HepG2 (cell line): Measurements from ENCODE around the gene ZNF574. TPM values are rescaled to one million over a fixed set of nuclear protein-coding genes. Genes with fewer than 3 reads are reported as not detected.

Experiments
- ATAC-seq: fragments of 200-7000 bp; cut with Tn5 transposase; 3 replicates; pipeline ENCODE4 v1.9.1; 2020; ENCODE audit warnings: mild to moderate bottlenecking, moderate library complexity
- BruUV-seq: library from RNA; stranded (reverse); fragments of 400-500 nt; replicated peaks from 2 replicates; lab custom pipeline; 2021; lab: Mats Ljungman, UMichigan
- CTCF ChIA-PET: fragments of 300-600 bp; formaldehyde crosslinking; extraction: SDS; loops from one replicate; lab custom pipeline; 2021; ENCODE audit warnings: low total read pairs, inconsistent platforms, low intra/inter-chr PET ratio; lab: Yijun Ruan, JAX
- POLR2A ChIA-PET: fragments of 350-600 bp; sonication (Branson Sonifier 250); formaldehyde crosslinking; loops from one replicate; lab custom pipeline; 2020; ENCODE audit warnings: antibody characterized with exemption, inconsistent platforms; lab: Yijun Ruan, JAX
- DNase-seq: peaks from one replicate; pipeline ENCODE4 v3.0.0-alpha.2; 2015; ENCODE audit warnings: low spot score
- FAIRE-seq: peaks from 3 replicates; lab custom pipeline; 2011; peaks lifted over from hg19 to GRCh38; lab: Jason Lieb, UNC
- H2AFZ ChIP-seq: one replicate; pipeline ENCODE4 v1.6.1; 2011; ENCODE audit warnings: low read length, inconsistent platforms
- H3K27ac ChIP-seq: fragments of 300-600 bp; 3 replicates; pipeline ENCODE4 v1.8.0; 2011; ENCODE audit warnings: mixed run types, mild to moderate bottlenecking, mixed read lengths, low read length, inconsistent platforms; ENCODE audit not compliant: insufficient read depth; ENCODE audit errors: extremely low read length
- H3K27me3 ChIP-seq, 2 experiments: fragments of 200-600 bp in 1 of 2; 2 replicates in 1 of 2; 3 replicates in 1 of 2; pipeline versions ENCODE4 v1.6.0 to v1.8.0; 2011; ENCODE audit warnings: low read length in 2 of 2, mild to moderate bottlenecking in 2 of 2, moderate library complexity in 2 of 2, inconsistent platforms in 1 of 2; ENCODE audit not compliant: insufficient read depth in 2 of 2, control insufficient read depth in 1 of 2
- H3K36me3 ChIP-seq, 2 experiments: fragments of 200-600 bp in 1 of 2; replicated peaks in 1 of 2; 2 replicates in 1 of 2; 3 replicates in 1 of 2; pipeline versions ENCODE4 v1.5.1 to v1.8.0; 2011; ENCODE audit warnings: low read length in 2 of 2, inconsistent platforms in 1 of 2; ENCODE audit not compliant: insufficient read depth in 2 of 2, control insufficient read depth in 1 of 2
- H3K4me1 ChIP-seq: 2 replicates; pipeline ENCODE4 v1.5.1; 2012; ENCODE audit warnings: low read length, inconsistent platforms; ENCODE audit not compliant: insufficient read depth
- H3K4me2 ChIP-seq: 2 replicates; pipeline ENCODE4 v1.6.0; 2011; ENCODE audit warnings: low read depth, low read length, inconsistent platforms
- H3K4me3 ChIP-seq, 3 experiments: fragments of 200-600 bp in 1 of 3; sonication (generic), shearing (Covaris generic) in 1 of 3; replicated peaks in 1 of 3; 2 replicates each; pipeline ENCODE4 v1.5.1; 2011 to 2016; ENCODE audit warnings: low read length in 3 of 3, inconsistent platforms in 2 of 3, low read depth in 2 of 3, mild to moderate bottlenecking in 2 of 3, control low read depth in 1 of 3, mixed read lengths in 1 of 3; ENCODE audit not compliant: insufficient read depth in 1 of 3
- H3K79me2 ChIP-seq: one replicate; pipeline ENCODE4 v1.6.1; 2011; ENCODE audit warnings: low read length, inconsistent platforms; ENCODE audit not compliant: insufficient read depth
- H3K9ac ChIP-seq: 2 replicates; pipeline ENCODE4 v1.6.0; 2011; ENCODE audit warnings: mild to moderate bottlenecking, low read depth, low read length, inconsistent platforms; ENCODE audit not compliant: insufficient read depth
- H3K9me3 ChIP-seq: 2 replicates; pipeline ENCODE4 v1.5.1; 2012; ENCODE audit warnings: mild to moderate bottlenecking, low read length
- H4K20me1 ChIP-seq: 2 replicates; pipeline ENCODE4 v1.6.0; 2011; ENCODE audit warnings: inconsistent platforms, mild to moderate bottlenecking, low read length, moderate library complexity; ENCODE audit not compliant: insufficient read depth
- GABPB1 ChIP-seq: IDR thresholded peaks from 2 replicates; pipeline ENCODE4 v1.6.1; 2016; ENCODE audit warnings: mild to moderate bottlenecking, missing genetic modification reagents, moderate library complexity, missing compliant biosample characterization
- HNF4A ChIP-seq: sonication (generic); formaldehyde crosslinking; IDR thresholded peaks from 2 replicates; pipeline ENCODE4 v1.4.0; 2020; ENCODE audit warnings: missing genetic modification reagents
- KLF13 ChIP-seq: sonication (generic); formaldehyde crosslinking; IDR thresholded peaks from 2 replicates; pipeline ENCODE4 v1.4.0; 2020; ENCODE audit warnings: mild to moderate bottlenecking, missing genetic modification reagents
- KMT2A ChIP-seq: sonication (generic); formaldehyde crosslinking; IDR thresholded peaks from 2 replicates; pipeline ENCODE4 v1.4.0; 2020; ENCODE audit warnings: missing genetic modification reagents
- MAFK ChIP-seq, 2 experiments: IDR thresholded peaks in 1 of 2; conservative IDR thresholded peaks in 1 of 2; 2 replicates each; pipeline ENCODE4 v1.6.1; 2011; ENCODE audit warnings: improper control_type of control experiment in 2 of 2, low read length in 2 of 2
- NFIC ChIP-seq: IDR thresholded peaks from 2 replicates; pipeline ENCODE4 v1.6.1; 2012; ENCODE audit warnings: mild to moderate bottlenecking, low read length, inconsistent platforms
- SALL1 ChIP-seq: sonication (generic); formaldehyde crosslinking; IDR thresholded peaks from 2 replicates; pipeline ENCODE4 v1.8.0; 2022; ENCODE audit warnings: mild to moderate bottlenecking, missing genetic modification reagents
- ZNF292 ChIP-seq: sonication (generic); formaldehyde crosslinking; IDR thresholded peaks from 2 replicates; pipeline ENCODE4 v1.8.1; 2022; ENCODE audit warnings: mild to moderate bottlenecking, low read depth, missing genetic modification reagents, borderline replicate concordance
- WGBS: methylation state at CpG from one replicate; pipeline ENCODE4 v1.1.6; 2017; ENCODE audit warnings: low lambda C conversion rate; 5-methylcytosine and 5-hydroxymethylcytosine counted together
- in situ Hi-C: cut with HindIII; loops from 2 replicates; pipeline ENCODE4 v1.10.0; 2017; ENCODE audit warnings: low pct_unique_long_range_greater_than_20kb; ENCODE audit not compliant: extremely low pct_ligation_motif_present
- intact Hi-C: fragments of 100-400 bp; cut with micrococcal nuclease; formaldehyde crosslinking; loops from one replicate; pipeline ENCODE4 v1.10.0; 2022; ENCODE audit not compliant: unreplicated experiment
- polyA plus RNA-seq, 8 experiments: library from polyadenylated mRNA; depleted of rRNA in 3 of 8; stranded (reverse) in 7 of 8; unstranded in 1 of 8; fragments of >200 nt; fragmentation: Illumina TruSeq in 4 of 8; extraction: Trizol in 4 of 8; gene quantifications; 2 replicates each; pipeline versions ENCODE4 v1.2.1 to v1.2.3, GENCODE V29; 2011 to 2016; ENCODE audit warnings: low read depth in 4 of 8, missing spikeins in 1 of 8, mixed read lengths in 1 of 8; ENCODE audit not compliant: insufficient read depth in 1 of 8
- total RNA-seq, 5 experiments: library from RNA; depleted of rRNA; stranded (reverse); fragments of >200 nt; fragmentation: Illumina TruSeq; extraction: Trizol; gene quantifications; 2 replicates each; pipeline ENCODE4 v1.2.3, GENCODE V29; 2016; ENCODE audit warnings: low read depth in 1 of 5
- TF ChIP-seq, protein P1 (sequence below): sonication (generic); formaldehyde crosslinking; IDR thresholded peaks from 2 replicates; pipeline ENCODE4 v1.4.0; 2020; ENCODE audit warnings: missing genetic modification reagents, mild to moderate bottlenecking, borderline replicate concordance
- TF ChIP-seq, protein P2 (sequence below): sonication (generic); formaldehyde crosslinking; IDR thresholded peaks from 2 replicates; pipeline ENCODE4 v1.5.1; 2020; ENCODE audit warnings: mild to moderate bottlenecking, missing genetic modification reagents, moderate library complexity
- TF ChIP-seq, protein P3 (sequence below): sonication (generic); formaldehyde crosslinking; IDR thresholded peaks from 2 replicates; pipeline ENCODE4 v1.4.0; 2020; ENCODE audit warnings: missing genetic modification reagents
- TF ChIP-seq, protein P4 (sequence below): fragments of 450-650 bp; IDR thresholded peaks from 2 replicates; pipeline ENCODE4 v1.6.1; 2016

The ZNF574 gene
- total and polyA plus RNA-seq, 2 of the 13 experiments (the other 11 are each of a cell fraction or from before 2014, with no cell fraction given), result 7.7 to 7.9 TPM

DNA sequence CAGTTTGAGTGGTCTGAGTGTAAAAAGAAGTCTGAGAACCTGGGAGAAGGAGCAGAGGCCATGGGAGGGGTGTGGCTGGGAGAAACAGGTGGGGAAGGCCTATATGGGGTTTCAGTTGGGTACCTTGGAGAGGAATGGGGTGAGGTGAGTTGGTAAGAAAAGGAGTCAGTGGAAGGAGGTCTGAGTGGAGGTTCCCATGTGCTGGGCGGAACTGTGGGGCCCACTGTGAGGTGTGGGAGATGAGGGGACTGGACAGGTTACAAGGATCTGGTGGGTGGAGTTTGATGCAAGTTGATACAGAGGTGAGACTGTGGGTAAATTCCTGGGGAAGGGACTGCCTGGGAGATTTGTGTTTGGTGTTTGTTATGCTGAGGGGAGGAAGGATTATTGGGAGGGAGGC is 2.1 kb downstream of the ZNF574 start (continued):
- TF ChIP-seq, protein P1, sequence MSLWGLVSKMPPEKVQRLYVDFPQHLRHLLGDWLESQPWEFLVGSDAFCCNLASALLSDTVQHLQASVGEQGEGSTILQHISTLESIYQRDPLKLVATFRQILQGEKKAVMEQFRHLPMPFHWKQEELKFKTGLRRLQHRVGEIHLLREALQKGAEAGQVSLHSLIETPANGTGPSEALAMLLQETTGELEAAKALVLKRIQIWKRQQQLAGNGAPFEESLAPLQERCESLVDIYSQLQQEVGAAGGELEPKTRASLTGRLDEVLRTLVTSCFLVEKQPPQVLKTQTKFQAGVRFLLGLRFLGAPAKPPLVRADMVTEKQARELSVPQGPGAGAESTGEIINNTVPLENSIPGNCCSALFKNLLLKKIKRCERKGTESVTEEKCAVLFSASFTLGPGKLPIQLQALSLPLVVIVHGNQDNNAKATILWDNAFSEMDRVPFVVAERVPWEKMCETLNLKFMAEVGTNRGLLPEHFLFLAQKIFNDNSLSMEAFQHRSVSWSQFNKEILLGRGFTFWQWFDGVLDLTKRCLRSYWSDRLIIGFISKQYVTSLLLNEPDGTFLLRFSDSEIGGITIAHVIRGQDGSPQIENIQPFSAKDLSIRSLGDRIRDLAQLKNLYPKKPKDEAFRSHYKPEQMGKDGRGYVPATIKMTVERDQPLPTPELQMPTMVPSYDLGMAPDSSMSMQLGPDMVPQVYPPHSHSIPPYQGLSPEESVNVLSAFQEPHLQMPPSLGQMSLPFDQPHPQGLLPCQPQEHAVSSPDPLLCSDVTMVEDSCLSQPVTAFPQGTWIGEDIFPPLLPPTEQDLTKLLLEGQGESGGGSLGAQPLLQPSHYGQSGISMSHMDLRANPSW, result no peak
- TF ChIP-seq GABPB1 (CRISPR knock-in tag), result no peak
- TF ChIP-seq MAFK (conservative IDR thresholded peaks at IDR 0.05 in 1 of 2, IDR thresholded peaks at IDR 0.05 in 1 of 2; ENCODE audit: low read length in 2 of 2), result no peak
- TF ChIP-seq KLF13, result no peak

DNA sequence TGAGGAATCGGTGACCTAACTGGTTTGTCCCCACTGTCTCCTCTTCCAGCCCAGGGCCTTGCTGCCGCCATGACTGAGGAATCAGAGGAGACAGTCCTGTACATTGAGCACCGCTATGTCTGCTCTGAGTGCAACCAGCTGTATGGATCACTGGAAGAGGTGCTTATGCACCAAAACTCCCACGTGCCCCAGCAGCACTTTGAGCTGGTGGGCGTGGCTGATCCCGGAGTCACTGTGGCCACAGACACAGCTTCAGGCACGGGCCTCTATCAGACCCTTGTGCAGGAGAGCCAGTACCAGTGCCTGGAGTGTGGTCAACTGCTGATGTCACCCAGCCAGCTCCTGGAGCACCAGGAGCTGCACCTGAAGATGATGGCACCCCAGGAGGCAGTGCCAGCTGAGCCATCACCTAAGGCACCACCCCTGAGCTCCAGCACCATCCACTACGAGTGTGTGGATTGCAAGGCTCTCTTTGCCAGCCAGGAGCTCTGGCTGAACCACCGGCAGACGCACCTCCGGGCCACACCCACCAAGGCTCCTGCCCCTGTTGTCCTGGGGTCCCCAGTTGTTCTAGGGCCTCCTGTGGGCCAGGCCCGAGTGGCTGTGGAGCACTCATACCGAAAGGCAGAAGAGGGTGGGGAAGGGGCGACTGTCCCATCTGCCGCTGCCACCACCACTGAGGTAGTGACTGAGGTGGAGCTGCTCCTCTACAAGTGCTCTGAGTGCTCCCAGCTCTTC is 2.7 kb downstream of the ZNF574 start:
- DNase-seq, result no peak
- FAIRE-seq, result no peak
- POLR2A ChIA-PET, result no interaction called here
- no peak for ATAC-seq
- H3K36me3 ChIP-seq, result peaks cover 24 to 26% of the 10 kb centered on the region in 2 experiments; a peak in 4 of 5 replicates
- peaks cover 26% of the 10 kb centered on the region for H4K20me1 ChIP-seq
- in situ Hi-C loops, result no loop called here
- no peak overlapping the region for H3K27ac ChIP-seq
- CTCF ChIA-PET, result no interaction called here
- no peak overlapping the region for H3K4me2 ChIP-seq
- H3K9ac ChIP-seq, result no peak overlapping the region
- peaks cover 22% of the 10 kb centered on the region for H3K79me2 ChIP-seq
- H3K27me3 ChIP-seq, result no peaks in the 10 kb centered on the region; a peak in 1 of 5 replicates
- H2AFZ ChIP-seq, result no peak overlapping the region
- WGBS, result 90% methylated on average over 2 of the region's 15 CpGs
- no peaks in the 10 kb centered on the region for H3K9me3 ChIP-seq
- H3K4me3 ChIP-seq, result no peak overlapping the region
- intact Hi-C loops, result no loop called here
- H3K4me1 ChIP-seq, result peaks cover 43% of the 10 kb centered on the region
- BruUV-seq, result no TSS peak
- no peak for TF ChIP-seq NFIC
- TF ChIP-seq, protein P2, sequence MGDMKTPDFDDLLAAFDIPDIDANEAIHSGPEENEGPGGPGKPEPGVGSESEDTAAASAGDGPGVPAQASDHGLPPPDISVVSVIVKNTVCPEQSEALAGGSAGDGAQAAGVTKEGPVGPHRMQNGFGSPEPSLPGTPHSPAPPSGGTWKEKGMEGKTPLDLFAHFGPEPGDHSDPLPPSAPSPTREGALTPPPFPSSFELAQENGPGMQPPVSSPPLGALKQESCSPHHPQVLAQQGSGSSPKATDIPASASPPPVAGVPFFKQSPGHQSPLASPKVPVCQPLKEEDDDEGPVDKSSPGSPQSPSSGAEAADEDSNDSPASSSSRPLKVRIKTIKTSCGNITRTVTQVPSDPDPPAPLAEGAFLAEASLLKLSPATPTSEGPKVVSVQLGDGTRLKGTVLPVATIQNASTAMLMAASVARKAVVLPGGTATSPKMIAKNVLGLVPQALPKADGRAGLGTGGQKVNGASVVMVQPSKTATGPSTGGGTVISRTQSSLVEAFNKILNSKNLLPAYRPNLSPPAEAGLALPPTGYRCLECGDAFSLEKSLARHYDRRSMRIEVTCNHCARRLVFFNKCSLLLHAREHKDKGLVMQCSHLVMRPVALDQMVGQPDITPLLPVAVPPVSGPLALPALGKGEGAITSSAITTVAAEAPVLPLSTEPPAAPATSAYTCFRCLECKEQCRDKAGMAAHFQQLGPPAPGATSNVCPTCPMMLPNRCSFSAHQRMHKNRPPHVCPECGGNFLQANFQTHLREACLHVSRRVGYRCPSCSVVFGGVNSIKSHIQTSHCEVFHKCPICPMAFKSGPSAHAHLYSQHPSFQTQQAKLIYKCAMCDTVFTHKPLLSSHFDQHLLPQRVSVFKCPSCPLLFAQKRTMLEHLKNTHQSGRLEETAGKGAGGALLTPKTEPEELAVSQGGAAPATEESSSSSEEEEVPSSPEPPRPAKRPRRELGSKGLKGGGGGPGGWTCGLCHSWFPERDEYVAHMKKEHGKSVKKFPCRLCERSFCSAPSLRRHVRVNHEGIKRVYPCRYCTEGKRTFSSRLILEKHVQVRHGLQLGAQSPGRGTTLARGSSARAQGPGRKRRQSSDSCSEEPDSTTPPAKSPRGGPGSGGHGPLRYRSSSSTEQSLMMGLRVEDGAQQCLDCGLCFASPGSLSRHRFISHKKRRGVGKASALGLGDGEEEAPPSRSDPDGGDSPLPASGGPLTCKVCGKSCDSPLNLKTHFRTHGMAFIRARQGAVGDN (CRISPR knock-in tag), result peak; percentile 52; the same call in 1 of the 2 replicates
- no peak for TF ChIP-seq KMT2A (CRISPR knock-in tag)
- TF ChIP-seq, protein P3, sequence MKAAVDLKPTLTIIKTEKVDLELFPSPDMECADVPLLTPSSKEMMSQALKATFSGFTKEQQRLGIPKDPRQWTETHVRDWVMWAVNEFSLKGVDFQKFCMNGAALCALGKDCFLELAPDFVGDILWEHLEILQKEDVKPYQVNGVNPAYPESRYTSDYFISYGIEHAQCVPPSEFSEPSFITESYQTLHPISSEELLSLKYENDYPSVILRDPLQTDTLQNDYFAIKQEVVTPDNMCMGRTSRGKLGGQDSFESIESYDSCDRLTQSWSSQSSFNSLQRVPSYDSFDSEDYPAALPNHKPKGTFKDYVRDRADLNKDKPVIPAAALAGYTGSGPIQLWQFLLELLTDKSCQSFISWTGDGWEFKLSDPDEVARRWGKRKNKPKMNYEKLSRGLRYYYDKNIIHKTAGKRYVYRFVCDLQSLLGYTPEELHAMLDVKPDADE (CRISPR knock-in tag), result no peak
- TF ChIP-seq SALL1, result peak; percentile 18; the same call in 1 of the 2 replicates
- TF ChIP-seq HNF4A, result peak; percentile 28
- no peak for TF ChIP-seq ZNF292 (CRISPR knock-in tag)
- TF ChIP-seq, protein P4, sequence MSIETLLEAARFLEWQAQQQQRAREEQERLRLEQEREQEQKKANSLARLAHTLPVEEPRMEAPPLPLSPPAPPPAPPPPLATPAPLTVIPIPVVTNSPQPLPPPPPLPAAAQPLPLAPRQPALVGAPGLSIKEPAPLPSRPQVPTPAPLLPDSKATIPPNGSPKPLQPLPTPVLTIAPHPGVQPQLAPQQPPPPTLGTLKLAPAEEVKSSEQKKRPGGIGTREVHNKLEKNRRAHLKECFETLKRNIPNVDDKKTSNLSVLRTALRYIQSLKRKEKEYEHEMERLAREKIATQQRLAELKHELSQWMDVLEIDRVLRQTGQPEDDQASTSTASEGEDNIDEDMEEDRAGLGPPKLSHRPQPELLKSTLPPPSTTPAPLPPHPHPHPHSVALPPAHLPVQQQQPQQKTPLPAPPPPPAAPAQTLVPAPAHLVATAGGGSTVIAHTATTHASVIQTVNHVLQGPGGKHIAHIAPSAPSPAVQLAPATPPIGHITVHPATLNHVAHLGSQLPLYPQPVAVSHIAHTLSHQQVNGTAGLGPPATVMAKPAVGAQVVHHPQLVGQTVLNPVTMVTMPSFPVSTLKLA, result 0 out of 2 replicates have a peak, but pooled peaks have one; percentile 6
